HG03097 (cell line): ENCODE data around the gene ADAMTS7.
"Not testable (repeated sequence)": the region's sequence is repeated elsewhere in the genome, so short reads cannot be mapped to it uniquely, and the experiment has no call there.

Source experiments
- ATAC-seq: cut with Tn5 transposase; IDR thresholded peaks from one replicate; pipeline ENCODE4 v1.9.1; 2021; ENCODE audit not compliant: unreplicated experiment, low FRiP score

Gene ADAMTS7

DNA sequence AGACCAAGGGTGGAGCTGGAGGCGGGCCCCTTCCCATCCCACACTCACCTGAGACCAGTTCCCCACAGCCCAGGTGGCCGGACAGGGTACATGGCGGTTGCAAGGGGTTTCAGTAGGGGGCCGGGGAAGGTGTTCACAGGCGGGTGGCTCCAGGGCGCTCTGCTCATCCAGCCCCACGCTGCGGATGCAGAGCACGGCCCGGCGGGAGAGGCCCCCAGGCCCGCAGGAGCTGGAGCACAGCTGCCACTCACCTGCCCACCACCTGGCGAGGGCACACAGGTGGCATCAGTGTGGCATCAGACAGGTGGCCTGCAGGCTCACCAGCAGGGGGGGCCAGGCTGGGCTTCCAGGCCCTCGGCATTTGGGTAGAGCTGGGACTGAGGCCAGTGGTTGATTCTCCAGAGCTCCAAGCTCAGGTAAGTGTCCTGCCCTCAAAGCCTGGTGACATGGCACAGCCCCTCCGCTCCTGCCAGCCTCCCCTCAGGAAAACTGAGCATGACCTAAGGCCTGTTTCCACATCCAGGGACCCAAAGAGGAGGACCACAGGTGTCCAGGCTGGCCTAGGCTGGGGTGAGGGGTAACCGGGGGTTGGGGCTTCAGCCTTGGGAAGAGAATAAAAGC lies 43.8 kb downstream of the ADAMTS7 start:
- ATAC-seq = no peak

DNA sequence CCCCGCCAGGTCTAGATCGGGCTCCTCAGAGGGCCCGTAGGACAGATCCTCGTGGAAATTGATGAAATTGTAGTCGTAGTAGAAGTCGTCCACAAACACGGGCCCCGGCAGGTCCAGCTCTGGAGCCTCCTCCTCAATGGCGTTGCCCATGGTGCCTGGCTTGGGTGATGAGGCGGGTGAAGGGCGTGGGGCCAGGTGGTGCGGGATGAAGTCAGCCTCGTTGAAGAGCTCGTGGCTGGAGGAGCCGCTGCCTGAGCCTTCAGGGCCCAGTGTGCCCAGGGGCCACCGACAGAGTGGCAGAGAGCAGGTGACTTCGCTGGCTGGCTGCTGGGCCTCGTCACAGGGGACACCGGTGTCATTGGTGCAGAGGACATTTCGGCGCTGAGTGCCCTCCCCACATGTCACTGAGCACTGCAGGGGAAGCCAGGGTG lies 44.6 kb downstream of the ADAMTS7 start:
- not testable (repeated sequence) for ATAC-seq

DNA sequence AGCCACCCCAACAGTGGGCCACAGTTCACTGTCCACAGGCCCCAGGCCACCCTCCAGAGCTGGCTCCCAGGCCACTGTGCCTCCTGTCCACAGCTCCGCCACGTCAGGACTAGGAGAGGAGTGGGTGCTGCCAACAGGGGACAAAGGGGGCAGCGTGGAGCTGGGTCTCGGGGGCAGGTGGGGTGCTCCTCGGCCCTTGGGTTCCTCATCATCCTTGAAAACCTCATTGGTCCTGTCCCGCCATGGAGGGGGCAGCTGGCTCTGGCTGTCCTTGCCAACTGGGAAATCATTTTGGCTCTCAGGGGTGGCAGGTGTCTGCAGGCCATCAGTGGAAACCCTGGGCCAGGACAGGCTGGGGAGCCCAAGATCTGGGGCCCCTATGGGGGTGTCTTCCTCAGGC lies 45.2 kb downstream of the ADAMTS7 start:
- no peak for ATAC-seq

DNA sequence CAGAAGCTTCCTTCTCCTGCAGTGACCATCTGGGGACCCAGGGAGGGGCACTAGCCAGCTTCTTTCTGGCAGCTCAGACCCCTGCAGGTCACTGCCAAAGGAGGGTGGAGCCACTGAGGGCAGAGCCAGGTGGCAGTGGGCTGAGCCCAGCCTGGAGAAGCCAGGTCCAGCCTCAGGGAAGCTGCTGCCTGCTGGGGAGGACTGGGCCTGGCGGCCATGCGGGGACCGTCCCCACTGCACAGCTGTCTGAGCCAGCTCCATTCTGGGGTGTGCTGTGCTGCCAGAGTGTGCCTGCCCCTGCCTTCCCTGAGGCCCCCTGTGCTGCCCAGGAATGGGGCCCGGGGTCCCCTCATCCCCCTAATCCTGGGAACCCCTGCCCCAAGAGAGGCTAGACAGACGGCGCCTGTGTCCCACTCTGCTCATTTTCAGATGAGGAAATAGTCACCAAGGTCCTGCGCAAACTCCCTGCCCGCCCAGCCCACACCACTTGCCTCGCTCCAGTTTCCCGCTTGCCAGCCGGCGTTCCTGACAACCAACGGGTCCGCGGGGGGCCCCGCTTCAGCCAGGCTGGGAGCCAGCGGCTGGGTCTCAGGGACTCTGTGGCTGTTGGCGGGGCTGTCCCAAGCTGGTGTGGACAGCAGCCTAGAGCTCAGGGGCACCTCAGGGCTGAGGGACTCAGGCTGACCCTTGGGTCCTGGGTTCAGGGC lies 46.0 kb downstream of the ADAMTS7 start:
- ATAC-seq = not testable (repeated sequence)

DNA sequence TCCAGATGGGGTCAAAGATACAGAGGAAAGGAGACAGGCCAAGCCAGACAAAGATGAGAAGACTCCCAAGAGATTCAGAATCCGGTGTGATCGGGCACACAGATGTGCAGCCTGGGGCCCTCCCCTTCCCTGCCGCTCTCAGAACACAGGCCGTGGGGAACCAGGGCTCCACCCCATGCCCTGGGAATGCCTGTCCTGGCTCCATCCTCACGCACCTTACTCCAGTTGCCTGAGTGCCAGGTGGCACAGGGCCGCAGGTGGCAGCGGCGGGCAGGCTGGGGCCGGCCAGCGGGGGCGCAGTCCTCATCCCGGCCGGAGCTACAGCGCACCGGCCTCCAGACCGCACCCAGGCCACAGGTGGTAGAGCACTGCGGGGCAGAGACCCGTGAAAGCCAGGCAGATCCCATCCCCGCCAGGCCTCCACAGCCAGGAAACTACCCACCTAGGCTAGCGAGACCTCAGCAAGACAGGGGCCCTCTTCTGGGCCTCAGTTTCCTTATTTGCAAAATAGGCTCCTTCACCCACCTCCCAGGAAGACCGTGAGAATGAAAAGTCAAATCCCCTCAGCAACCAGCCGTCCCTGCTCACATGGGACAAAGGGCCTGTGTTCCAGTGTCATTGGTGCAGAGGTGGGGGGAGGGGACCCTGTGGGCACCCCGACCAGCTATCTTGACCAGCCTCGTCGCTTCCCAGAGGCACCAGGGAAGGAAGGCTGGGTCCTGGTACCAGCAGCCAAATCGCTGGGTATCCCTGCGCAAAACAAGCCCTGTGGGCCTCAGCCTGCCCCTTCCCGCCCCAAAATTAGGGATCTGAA lies 46.7 kb downstream of the ADAMTS7 start:
- not testable (repeated sequence) for ATAC-seq

DNA sequence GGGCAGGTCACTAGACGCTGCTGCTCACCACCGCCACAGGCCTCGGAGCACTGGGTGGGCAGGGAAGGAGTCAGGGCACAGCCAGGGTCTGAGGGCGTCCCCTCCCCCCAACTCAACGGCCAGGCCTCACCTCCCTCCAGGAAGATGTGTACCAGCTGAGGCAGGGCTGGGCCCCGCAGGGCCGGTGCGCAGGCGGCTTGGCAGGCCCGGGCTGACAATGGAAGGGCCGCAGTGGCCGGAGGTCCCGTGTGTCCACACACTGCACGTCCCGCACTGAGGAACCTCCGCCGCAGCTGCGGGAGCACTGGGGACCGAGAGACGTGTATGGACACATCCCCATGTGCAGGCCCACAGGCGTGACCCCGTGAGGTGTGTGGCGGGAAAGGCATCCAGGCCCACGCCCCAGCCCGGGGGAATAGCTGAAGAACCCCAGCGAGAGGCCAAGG lies 47.4 kb downstream of the ADAMTS7 start:
- no peak for ATAC-seq

DNA sequence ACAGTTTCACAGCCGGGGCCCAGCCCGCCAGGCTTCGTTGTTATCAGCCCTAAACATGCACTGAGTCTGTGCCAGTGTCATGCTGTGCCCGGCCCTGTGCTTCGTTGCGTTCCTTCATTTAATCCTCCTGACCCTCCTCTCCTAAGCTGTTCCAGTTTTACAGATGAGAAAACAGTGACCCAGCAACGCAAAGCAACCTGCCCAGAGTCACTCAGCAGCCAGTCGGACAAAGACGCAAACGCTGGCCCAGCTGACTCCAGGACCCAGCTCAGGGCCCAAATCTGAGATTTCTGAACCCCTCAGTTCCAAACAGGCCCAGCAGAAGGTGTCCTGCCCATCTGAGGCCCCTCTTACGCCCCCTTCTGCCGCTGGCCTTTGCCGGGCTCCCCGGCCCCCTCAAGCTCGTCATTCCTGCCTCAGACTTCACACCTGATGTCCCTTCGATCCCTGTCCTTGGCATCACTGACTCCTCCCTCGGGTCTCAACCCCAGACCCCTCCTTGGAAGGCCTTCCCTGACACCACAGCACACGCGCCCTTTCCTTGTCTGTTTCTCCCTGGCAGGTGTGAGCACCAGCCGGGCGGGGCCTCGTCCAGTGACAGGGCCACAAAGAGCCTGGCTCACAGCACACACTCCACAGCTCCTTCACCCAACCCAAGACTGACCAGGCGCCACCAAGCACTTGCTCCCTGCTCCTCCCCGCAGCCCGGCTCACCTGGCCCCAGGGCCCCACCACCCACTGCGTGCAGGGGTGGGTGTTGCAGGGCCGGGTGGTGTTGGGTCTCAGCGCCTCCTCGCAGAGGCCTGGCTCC lies 48.1 kb downstream of the ADAMTS7 start:
- no peak for ATAC-seq

DNA sequence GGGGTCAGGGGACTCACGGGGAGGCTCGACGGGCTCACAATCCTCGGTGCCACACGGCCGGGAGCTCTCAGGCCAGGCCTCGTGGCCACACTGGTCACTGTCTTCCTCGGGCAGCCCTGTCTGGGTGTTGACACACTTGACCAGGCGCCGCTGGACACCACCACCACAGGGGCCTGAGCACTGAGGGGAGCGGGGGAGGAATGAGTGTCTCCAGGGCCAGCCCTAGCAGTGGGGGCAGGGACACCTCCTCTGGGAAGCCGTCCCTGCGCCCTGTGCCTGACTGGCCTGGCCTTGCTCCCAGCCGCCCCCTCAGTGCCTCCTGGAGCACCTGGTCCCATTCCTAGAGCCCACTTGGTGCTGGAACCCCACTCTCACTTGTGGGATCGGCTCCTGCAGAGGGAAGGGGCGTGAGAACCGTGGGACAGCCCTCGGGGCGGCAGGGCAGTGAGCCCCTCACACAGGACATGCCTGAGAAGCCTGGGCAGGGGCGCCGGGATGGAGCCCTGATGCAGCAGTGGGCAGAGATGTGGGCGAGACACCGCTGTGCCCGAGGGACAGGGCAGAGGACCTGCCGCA lies 48.8 kb downstream of the ADAMTS7 start:
- not testable (repeated sequence) for ATAC-seq

DNA sequence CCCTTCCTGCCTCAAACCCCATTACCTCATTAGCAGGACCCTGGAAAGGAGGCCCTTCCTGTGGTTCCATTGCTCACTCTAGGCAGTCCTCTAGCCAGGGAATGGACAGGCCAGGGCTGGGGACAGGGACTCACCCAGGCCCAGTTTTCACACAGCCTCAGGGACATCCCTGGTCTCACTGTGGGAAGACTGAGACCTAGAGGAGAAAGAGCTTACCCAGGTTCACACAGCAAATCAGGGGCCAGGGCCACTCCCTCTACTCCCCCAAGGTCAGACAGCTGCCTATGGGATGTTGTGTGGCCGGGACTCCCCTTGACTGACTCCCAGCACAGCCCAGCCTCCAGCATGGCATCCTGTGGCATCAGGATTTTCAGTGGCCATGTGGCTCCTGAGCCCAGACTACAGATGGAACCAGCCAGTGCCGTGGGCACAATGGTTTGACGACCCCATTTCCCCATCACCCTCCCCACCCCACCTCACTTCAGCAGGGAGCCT lies 49.3 kb downstream of the ADAMTS7 start:
- ATAC-seq = no peak

DNA sequence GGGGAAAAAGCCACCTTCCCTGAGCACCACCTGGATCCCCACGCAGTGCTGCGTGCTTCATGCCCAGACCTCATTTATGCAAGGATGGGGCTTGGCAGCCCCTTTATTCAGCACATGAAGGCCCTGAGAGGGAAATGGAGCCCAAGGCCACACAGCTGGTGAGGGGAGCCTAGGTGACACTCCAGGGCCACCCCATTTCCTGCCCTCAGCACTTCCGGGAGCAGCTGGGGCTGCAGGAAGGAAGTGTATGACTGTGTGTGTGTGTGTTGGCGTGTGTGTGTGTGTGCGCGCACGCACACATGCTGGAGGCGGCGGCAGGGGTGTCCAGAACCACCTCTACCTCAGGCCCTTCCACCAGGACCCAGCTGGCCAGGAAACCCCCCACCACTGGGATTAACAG lies 49.8 kb downstream of the ADAMTS7 start:
- peak; percentile 28 for ATAC-seq

DNA sequence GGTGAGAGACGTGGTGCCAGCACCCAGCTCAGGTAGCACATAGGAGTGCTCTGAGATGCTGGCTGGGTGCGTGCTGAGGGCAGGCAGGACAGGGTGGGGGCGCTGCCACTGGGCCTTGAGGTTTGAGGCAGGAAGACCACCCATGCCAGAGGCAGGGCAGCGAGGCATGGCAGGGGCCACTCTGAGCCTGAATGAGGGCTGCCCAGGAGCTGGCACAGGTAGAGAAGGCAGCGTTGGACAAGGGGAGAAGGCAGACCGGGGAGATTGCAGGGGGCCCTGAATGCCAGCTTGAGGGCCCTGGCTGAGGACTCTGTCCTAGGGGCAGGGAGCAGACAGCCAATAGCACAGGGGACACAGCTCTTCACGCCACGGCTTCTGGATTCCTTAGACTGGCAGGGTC lies 50.2 kb downstream of the ADAMTS7 start:
- ATAC-seq = no peak

DNA sequence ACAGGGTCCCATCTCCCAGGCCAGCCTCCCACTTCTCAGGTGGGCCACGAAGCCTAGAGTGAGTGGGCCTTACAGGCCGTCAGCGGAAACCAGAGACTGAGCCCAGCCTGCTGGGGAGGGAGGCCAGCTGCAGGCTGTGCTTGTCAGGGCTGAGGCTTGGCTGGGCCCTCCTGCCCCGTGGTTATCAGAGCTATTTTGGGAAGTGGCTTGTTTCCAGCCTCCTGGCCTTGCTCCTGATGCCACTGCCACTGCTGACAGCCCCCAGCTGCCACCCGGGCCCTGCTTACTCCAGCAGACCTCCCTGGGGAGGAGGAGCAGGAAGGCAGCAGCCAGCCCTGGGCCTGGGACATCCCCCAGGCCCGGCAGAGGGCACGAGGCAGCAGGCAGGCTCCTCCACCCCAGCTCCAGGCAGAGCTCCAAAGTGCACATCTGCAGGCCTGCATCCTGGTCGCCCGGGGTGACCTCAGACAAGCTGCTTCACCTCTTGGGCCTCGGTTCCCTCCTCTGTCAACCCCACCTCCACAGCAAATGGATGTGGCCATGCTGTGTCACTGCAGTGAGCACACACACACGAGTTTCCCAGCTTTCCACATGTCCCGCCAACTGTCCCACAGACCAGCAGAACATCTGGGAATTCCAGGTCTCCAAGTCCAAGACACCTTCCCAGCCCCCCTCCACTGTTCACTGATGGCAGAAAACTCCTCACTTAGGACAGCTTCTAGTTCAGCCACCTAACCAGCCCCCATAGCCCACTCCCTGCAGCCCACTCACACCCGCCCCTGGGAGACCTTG lies 51.0 kb downstream of the ADAMTS7 start:
- ATAC-seq = not testable (repeated sequence)

DNA sequence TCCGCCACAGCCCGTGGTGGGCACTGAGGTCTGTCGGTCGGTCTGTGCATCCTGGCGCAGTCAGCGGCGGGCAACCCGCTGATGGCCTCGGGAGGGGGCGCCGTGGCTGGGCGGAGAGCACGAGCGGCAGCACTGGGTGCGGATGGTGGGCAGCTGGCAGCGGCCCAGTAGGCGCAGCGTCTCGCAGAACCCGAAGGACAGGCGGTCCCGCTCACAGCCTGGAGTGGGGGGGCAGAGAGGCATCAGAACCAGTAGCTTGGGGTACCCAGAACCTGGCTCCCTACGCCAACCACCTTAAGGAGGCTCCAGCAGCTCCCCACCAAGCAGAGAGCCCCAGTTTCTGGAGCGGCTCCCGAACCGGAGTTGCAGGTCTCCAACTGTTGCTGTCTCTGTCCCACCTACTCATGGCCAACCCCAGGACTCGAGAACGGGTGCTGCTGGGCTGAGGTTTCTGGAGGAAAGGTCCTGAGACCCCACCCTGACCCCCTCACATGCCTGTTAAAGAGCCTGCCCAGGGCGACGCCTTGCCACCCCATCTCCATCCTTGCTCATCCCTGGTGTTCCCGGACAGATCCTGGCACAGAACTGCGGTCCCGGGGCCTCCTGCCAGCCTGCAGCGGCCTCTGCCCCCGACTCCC lies 51.8 kb downstream of the ADAMTS7 start:
- not testable (repeated sequence) for ATAC-seq

DNA sequence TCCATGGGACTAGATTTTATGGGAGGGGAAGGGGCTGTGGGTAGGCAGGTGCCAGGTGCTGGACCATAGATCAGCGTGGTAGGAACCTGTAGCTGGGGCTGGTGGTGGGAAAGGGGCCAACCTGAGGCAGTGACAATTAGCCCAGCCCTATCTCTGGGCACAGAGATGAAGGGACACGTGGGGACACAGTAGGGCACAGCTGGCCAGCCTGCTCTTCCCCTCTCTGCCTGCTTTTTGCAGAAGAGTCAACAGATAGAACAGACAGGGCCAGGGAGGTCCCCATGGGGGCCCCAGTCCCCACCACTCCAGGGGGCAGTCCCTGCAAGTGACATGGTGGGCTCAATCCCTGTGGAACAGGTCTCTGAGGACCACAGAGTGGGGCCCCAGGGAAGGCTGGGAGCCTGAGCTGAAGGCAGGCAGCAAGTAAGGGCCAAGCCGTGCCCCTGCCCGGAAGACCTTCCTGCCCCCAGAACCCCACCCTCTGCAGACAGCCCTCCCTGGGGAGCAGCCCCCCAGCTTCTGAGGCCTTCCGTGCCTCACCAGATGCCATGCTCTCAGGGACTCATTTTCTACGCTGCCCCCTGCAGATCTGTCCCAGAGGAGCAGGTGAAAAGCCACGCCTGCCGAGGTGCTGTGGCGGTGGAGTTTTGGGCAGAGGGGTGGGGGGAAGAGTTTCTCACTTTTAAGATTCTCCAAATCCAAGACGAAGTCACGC lies 52.6 kb downstream of the ADAMTS7 start:
- not testable (repeated sequence) for ATAC-seq

DNA sequence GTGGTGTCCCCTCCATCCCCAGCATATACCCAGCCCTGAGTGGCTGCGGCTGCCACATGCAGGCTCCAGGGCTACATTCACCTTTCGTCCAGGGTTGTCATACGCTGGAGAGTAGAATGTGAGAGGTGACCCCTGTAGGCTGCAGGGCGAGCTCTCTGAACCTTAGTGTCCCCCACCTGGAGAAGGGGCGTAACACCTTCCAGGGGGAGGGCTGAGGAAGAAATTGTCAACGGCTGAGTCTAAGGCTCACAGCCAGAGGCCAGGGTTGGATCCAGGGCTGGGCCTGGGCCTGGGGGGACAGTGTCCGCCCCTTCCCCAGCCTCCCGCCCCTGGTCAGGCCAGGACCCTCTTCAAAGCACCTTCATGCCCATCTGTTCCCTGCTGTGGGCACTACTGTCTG lies 53.2 kb downstream of the ADAMTS7 start:
- not testable (repeated sequence) for ATAC-seq

DNA sequence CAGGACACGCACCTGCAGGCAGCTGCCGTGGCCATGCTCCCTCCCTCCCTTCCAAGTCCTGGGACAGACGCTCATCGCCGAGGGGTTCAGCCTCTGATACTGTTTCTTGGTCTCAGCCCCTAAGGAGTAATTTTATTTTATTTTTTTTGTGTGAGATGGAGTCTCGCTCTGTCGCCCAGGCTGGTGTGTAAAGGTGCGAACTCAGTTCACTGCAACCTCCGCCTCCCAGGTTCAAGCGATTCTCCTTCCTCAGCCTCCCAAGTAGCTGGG lies 53.7 kb downstream of the ADAMTS7 start:
- ATAC-seq = no peak

DNA sequence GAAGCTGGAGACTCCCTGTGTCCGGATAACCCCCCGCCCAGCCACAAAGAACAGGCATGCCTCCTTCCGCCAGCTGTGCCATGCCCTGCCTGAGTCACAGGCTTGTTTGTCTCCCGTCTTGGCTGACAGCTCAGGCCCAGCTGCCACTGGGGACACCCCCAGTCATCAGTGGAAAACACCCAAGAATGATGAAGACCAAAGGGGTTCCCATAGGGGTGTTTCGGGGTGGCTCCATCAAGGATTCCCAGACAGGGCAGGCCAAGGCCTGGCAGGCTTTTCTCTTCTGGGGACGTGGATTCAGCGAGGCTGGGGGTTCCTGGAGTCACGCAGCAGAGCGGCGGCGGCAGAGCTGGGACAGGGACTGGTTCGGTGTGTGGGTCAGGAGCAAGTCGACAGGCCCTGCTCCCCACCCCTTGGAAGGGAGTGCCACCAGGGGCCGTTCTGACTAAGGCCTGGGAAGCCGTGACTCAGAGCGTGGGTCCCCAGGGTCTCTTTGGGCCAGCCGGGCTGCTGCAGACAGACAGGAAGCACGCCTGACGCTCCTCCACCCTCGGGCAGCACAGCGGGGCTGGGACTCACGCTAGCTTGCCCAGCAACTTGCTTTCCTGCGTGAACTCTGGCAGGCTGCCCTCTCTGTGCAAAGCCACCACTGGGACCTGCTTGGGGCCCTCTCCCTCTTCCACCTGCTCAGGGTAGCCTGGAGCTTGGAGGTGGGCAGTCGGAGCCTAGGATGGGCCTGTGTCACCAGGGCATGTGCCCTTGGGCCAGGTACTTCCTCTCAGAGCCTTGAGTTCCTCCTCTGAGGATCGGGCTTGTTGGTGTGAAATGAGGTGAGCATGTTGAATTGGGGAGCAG lies 54.3 kb downstream of the ADAMTS7 start:
- ATAC-seq = peak; percentile 56
